Measurements from ENCODE around the gene PARD6G. TPM values are rescaled to one million over a fixed set of nuclear protein-coding genes. Genes with fewer than 3 reads are reported as not detected.

Gene PARD6G
- total RNA-seq, 1 donor from 2014 or later = 29.6 TPM

DNA sequence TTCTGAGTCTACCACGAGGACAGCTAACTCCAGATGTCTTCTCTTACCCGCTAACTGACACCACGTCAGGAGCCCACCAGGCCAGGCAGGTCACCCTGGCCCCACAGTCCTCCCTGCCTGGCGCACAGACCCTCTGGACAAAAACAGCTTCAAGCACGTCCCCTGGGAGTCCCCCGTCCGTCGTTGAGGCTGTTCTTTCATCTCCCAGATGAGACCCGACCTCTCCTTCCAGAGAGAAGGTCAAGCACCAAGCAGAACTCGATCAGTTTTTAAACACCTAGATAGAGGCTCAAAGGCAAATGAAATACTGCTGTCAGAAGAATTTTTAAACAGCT is 57.8 kb downstream of the PARD6G start:
- Mint-ChIP-seq H3K4me3 (ENCODE audit: unreplicated experiment) (no peak overlapping the region), H3K27ac (ENCODE audit: unreplicated experiment) (peak overlapping the region; percentile 12), H3K27me3 (ENCODE audit: low read depth, unreplicated experiment) (no peaks in the 10 kb centered on the region), H3K9me3 (ENCODE audit: unreplicated experiment) (no peaks in the 10 kb centered on the region), H3K36me3 (ENCODE audit: low read depth, unreplicated experiment) (peaks cover 11% of the 10 kb centered on the region), H3K4me1 (ENCODE audit: low read depth, unreplicated experiment) (peaks cover 1% of the 10 kb centered on the region)
- FAIRE-seq (no peak), DNase-seq (ENCODE audit: low read depth) (no peak)
- H3K79me2 ChIP-seq (ENCODE audit: insufficient read depth, low read length) = no peaks in the 10 kb centered on the region
- no peaks in the 10 kb centered on the region for H3K27me3 ChIP-seq (ENCODE audit: insufficient read depth, low read length)
- no peak overlapping the region for H3K9ac ChIP-seq (ENCODE audit: low read length)
- no peak for TF ChIP-seq EZH2 (IDR thresholded peaks at IDR 0.05; ENCODE audit: insufficient read depth, low read length)
- TF ChIP-seq, protein P1, sequence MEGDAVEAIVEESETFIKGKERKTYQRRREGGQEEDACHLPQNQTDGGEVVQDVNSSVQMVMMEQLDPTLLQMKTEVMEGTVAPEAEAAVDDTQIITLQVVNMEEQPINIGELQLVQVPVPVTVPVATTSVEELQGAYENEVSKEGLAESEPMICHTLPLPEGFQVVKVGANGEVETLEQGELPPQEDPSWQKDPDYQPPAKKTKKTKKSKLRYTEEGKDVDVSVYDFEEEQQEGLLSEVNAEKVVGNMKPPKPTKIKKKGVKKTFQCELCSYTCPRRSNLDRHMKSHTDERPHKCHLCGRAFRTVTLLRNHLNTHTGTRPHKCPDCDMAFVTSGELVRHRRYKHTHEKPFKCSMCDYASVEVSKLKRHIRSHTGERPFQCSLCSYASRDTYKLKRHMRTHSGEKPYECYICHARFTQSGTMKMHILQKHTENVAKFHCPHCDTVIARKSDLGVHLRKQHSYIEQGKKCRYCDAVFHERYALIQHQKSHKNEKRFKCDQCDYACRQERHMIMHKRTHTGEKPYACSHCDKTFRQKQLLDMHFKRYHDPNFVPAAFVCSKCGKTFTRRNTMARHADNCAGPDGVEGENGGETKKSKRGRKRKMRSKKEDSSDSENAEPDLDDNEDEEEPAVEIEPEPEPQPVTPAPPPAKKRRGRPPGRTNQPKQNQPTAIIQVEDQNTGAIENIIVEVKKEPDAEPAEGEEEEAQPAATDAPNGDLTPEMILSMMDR (IDR thresholded peaks at IDR 0.05; ENCODE audit: insufficient read depth, low read depth, low read length) = no peak
- H4K20me1 ChIP-seq (ENCODE audit: insufficient read depth, low read length) = peaks cover 10% of the 10 kb centered on the region
- H3K4me1 ChIP-seq (ENCODE audit: insufficient read depth, low read length) = no peaks in the 10 kb centered on the region
- H3K4me3 ChIP-seq (ENCODE audit: insufficient read depth, low read depth, low read length) = no peak overlapping the region
- no peak overlapping the region for H3K27ac ChIP-seq (ENCODE audit: low read depth, low read length)
- H3K36me3 ChIP-seq (ENCODE audit: insufficient read depth, low read length) = no peaks in the 10 kb centered on the region
- no peaks in the 10 kb centered on the region for H3K9me3 ChIP-seq (ENCODE audit: insufficient read depth, low read depth, low read length)
- no peak overlapping the region for H2AFZ ChIP-seq (ENCODE audit: low read depth, low read length)
- H3K4me2 ChIP-seq (ENCODE audit: low read length) = no peak overlapping the region

DNA sequence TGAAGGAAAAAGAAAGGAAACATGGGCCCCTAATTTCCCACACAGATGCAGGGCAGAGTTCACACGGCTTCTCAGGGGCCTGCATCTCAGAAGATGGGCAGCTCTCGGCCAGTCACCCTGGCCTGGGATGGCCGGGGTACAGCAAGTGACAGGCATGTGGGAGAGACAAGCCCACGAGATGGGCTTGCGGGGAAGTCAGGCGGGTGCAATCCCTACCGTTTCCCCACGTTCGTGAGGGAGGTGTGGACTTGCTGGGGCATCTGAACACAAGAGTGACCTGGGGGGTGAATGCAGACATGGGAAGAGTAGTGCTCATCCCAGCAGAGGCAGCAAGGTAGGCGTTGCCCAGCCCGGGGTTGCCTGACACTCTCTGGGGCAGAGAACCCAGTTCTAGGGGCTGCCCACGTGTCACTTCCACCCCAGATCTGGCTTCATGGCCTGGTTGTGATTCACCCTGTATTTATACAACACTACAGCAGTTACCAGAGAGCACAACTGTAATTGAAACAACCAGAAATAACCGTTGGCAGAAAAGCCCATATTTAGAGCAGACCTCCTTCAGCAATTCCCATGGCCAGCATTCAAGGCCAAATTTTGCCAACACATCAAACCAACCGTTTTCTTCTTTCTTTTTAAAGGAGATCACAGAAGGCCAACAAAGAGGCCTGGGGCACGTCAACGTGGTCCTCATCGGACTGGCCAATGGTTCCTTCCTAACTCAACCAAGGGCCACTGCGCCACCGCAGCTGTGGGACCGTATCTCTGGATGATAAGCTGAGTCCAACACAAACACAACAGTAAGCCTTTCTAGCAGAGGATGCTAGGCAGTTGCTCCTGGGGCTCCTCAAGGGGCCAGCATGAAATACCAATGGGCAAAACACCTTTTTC is 58.4 kb downstream of the PARD6G start:
- Histone ChIP-seq H4K20me1 (ENCODE audit: insufficient read depth, low read length) (peaks cover 10% of the 10 kb centered on the region), H3K9me3 (ENCODE audit: insufficient read depth, low read depth, low read length) (no peaks in the 10 kb centered on the region), H3K4me1 (ENCODE audit: insufficient read depth, low read length) (no peaks in the 10 kb centered on the region), H2AFZ (ENCODE audit: low read depth, low read length) (no peak overlapping the region), H3K4me3 (ENCODE audit: insufficient read depth, low read depth, low read length) (no peak overlapping the region), H3K9ac (ENCODE audit: low read length) (no peak overlapping the region), H3K27me3 (ENCODE audit: insufficient read depth, low read length) (no peaks in the 10 kb centered on the region), H3K36me3 (ENCODE audit: insufficient read depth, low read length) (no peaks in the 10 kb centered on the region), H3K79me2 (ENCODE audit: insufficient read depth, low read length) (no peaks in the 10 kb centered on the region), H3K27ac (ENCODE audit: low read depth, low read length) (no peak overlapping the region), H3K4me2 (ENCODE audit: low read length) (no peak overlapping the region)
- TF ChIP-seq, protein P1 (IDR thresholded peaks at IDR 0.05; ENCODE audit: insufficient read depth, low read depth, low read length) = no peak
- no peak for TF ChIP-seq EZH2 (IDR thresholded peaks at IDR 0.05; ENCODE audit: insufficient read depth, low read length)
- no peak overlapping the region for H3K27ac Mint-ChIP-seq (ENCODE audit: unreplicated experiment)
- FAIRE-seq (no peak), DNase-seq (ENCODE audit: low read depth) (no peak)
- H3K4me1 Mint-ChIP-seq (ENCODE audit: low read depth, unreplicated experiment) = no peaks in the 10 kb centered on the region
- H3K36me3 Mint-ChIP-seq (ENCODE audit: low read depth, unreplicated experiment) = peaks cover 11% of the 10 kb centered on the region
- no peaks in the 10 kb centered on the region for H3K27me3 Mint-ChIP-seq (ENCODE audit: low read depth, unreplicated experiment)
- H3K9me3 Mint-ChIP-seq (ENCODE audit: unreplicated experiment) = no peaks in the 10 kb centered on the region
- H3K4me3 Mint-ChIP-seq (ENCODE audit: unreplicated experiment) = no peak overlapping the region

Data from astrocyte (in vitro differentiated cells and primary cell).